SK-N-SH (cell line): ENCODE results near the gene EMILIN2.

Source experiments
- GABPA ChIP-seq: IDR thresholded peaks from 2 replicates; pipeline ENCODE4 v1.4.0; 2012; ENCODE audit warnings: low read depth, mild to moderate bottlenecking
- NFIC ChIP-seq: IDR thresholded peaks from 2 replicates; pipeline ENCODE4 v1.4.0; 2012; ENCODE audit warnings: borderline replicate concordance
- POLR2AphosphoS5 ChIP-seq: IDR thresholded peaks from 2 replicates; pipeline ENCODE4 v1.6.1; 2012; ENCODE audit warnings: low read depth, low read length
- RXRA ChIP-seq: IDR thresholded peaks from 2 replicates; pipeline ENCODE4 v1.4.0; 2012; ENCODE audit warnings: low read depth, mild to moderate bottlenecking, borderline replicate concordance
- SMC3 ChIP-seq: IDR thresholded peaks from 2 replicates; pipeline ENCODE4 v1.6.1; 2012; ENCODE audit warnings: low read depth, low read length, improper control_type of control experiment
- YY1 ChIP-seq: IDR thresholded peaks from 2 replicates; pipeline ENCODE4 v1.4.0; 2012; ENCODE audit warnings: low read depth, mild to moderate bottlenecking
- TF ChIP-seq, protein P1 (sequence below): fragments of 200-600 bp; sonication (generic); IDR thresholded peaks from 2 replicates; pipeline ENCODE4 v1.6.1; 2017; ENCODE audit warnings: antibody characterized with exemption, mild to moderate bottlenecking, moderate library complexity
- TF ChIP-seq, protein P2 (sequence below): IDR thresholded peaks from 2 replicates; pipeline ENCODE4 v1.4.0; 2012; ENCODE audit warnings: low read depth

DNA sequence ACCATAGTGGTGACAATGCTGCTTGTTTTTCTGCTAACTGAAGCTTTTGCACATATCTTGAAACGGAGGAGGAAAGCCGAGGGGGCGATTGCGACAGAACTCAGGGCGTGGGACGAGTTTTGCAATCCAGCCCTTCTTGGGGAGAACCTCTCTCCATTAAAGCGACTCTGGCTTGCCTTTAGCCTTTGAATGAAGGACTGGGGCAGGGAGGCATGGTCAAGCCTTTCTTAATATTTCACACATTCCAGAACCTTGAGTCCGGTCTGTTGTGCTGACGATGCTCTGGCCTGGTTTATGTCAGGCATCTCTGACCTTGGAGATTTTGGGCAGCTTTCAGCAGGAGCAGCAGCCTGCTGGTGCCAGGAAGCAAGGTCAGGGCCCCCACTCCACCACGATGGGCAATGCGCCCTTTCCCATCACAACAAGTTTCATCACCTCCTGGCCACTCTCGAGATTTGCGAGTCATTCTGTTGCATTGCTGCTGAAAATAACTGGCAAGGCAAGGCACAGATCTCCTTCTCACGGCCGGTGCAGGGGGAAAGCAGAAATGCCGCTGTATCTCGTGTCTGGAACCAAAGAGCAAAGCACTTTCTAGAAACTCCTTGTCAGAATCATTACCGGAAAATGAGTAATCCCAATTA is 10.8 kb downstream of the EMILIN2 start:
- TF ChIP-seq, protein P1, sequence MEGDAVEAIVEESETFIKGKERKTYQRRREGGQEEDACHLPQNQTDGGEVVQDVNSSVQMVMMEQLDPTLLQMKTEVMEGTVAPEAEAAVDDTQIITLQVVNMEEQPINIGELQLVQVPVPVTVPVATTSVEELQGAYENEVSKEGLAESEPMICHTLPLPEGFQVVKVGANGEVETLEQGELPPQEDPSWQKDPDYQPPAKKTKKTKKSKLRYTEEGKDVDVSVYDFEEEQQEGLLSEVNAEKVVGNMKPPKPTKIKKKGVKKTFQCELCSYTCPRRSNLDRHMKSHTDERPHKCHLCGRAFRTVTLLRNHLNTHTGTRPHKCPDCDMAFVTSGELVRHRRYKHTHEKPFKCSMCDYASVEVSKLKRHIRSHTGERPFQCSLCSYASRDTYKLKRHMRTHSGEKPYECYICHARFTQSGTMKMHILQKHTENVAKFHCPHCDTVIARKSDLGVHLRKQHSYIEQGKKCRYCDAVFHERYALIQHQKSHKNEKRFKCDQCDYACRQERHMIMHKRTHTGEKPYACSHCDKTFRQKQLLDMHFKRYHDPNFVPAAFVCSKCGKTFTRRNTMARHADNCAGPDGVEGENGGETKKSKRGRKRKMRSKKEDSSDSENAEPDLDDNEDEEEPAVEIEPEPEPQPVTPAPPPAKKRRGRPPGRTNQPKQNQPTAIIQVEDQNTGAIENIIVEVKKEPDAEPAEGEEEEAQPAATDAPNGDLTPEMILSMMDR = no peak
- TF ChIP-seq, protein P2, sequence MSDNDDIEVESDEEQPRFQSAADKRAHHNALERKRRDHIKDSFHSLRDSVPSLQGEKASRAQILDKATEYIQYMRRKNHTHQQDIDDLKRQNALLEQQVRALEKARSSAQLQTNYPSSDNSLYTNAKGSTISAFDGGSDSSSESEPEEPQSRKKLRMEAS = no peak
- TF ChIP-seq POLR2AphosphoS5 = no peak
- no peak for TF ChIP-seq GABPA
- TF ChIP-seq NFIC = no peak
- TF ChIP-seq RXRA = no peak
- TF ChIP-seq YY1 = no peak
- TF ChIP-seq SMC3 = no peak
